ENCODE data around the gene GRID1.
"Not testable (repeated sequence)": the region's sequence is repeated elsewhere in the genome, so short reads cannot be mapped to it uniquely, and the experiment has no call there.

Gene GRID1

DNA sequence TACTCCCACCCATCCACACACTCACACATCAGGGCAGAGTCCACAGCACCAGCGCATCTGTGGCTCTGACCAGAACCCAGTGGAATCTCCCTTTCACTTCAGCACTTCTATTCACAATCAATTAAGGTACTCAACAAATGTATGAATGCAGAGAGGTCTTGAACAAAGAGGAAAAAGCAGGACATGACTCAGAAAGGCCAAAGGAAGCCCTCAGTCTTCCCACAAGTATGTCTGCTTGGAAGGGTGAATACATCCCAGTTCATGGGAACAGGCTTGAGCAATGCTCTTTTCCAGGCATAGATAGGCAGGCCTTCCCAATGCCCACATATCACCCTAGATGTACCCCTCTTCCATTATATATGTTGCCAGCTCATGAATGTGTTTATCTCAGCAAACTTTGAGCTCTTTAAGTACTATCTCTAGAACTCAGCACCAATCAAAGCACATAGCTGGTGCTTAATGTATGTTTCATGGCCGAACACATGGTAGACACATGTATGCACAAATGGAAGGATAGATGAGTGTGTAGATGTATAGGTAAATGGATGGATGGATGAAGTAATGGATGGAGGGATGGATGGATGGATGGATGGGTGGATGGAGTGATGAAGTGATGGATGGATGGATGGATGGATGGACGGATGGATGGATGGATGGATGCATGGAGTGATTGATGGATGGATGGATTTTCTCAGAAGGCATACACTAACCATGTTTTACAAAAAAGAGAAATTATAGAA is 507.6 kb downstream of the GRID1 start:
- DNase-seq = no peak

DNA sequence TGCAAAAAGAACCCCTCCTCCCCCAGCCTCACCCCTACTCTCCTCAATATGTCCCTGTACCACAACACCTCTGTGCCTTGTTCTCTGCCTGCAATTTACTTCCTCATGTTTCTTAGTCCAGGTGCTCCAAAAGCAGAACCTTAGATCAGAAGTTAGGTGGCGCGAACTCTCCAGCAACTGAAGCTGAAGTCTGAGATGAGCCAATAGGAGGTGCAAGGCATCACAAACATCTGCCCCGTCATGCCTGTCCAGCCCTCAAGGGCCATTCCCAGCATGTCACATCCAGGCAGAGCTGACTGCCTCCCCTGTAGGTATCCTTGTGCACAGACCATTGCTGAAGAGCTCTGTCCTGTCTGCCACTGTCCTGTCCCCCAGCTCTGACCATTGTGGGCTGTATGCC is 508.8 kb downstream of the GRID1 start:
- no peak for DNase-seq

DNA sequence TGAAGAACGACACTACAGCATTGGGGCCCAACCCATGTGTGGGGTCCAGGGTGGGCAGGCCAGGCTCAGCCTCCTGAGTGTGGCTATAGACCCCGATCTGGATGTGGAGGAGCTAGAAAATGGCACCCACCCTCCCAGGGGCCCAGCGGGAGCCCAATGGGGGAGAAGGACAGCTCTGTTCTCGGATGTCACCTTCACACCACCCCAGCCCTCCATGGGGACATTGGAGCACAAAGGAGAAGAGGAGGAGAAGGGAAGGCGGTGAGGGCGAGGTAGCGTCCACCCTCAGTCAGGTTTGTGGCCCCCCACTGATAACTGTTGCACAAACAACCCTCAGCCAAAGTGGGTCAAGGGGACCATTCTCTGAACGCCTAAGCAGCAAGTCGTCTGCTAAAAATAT is 509.3 kb downstream of the GRID1 start:
- no peak for DNase-seq

DNA sequence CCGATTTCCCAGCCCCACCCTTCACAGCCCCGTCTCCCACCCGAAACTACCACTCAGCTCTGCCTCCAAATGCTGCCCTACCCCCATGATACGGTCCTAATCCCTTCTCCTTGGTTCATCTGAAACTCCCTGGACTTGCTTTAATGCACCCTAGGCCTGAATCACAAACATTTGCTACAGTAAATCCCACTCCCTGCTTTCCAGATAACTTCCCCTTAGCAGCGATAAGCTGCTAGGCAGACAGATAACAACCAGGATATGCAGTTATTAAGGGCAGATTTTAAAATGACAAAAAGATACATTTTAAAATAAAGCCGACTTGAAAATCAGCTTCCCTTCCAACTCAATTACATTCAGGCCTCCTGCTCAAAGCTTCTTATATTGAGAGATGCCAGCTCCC is 514.7 kb downstream of the GRID1 start:
- DNase-seq = no peak

DNA sequence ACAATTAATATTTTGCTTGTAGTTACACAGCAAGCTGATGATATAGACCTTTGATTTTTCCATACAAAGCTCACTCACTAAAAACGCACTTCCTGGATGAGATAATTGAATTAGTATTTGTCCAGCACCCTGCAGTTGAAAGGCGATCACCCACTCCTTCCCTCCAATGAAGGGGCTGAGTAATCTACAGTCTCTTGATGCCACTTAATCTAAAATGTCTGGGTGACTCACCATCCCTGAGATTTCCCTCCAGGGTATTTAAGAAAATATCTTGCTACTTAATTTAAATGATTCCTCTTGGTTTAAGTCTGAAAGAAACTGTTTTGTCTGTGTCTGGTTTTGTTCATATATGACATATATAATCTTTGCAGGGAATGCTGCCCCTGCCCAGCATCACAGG is 515.3 kb downstream of the GRID1 start:
- DNase-seq = no peak

DNA sequence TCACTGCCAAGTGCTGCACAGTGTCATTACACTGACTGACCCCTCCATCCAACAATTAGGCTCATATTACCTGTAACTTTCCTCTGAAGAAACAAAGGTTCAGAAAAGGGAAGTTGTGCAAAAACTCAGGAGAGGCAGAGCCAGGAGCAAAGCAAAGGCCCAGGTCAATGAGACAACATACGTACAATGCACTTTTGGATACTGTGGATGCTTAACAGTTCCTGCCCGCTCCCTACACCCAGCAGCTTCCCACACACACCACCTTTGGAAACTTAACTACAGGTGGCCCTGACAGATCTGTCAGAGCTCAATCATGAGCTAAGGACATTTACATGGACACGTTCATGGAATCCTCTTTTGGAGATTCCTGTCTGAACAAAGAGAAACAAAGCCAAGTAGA is 515.9 kb downstream of the GRID1 start:
- DNase-seq = no peak

DNA sequence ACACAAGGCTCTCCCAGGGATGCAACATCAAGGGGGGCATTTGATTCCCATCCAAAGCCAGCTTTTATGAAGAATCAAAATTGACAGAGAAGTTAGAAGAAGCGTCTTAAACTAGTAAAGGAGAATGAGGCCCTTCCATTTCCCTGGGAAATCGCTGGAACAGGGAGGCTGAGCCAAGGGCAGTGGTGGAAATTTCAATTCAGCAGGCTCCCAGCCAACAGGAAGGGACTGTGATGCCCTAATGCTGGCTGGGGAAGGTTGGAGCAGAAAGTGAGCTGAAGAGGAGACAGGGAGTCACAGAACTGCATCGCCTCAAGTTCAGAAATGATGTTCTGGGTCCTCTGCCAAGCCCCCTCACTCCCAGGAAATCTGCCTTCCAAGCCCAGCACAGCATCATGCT is 517.3 kb downstream of the GRID1 start:
- DNase-seq = peak in 1 of 14 donors; percentile 8

DNA sequence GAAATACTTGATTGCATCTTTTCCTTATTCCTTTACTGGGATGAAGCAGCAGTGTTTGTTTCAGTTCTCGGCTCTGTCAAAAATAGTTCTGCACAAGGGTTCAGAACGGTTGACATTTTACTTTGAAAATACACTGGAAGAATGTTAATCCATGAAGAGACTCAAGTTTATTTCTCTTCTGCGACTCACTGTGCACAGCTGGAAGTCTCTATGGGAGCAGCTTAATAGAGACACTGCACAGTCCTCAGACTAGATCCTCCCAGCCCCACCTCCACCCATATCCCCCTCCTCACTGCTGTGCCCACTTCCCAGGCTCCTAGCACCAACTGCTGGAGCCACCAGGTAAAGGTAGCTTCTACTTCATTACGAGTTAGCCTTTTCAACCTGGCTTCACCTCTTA is 517.8 kb downstream of the GRID1 start:
- no peak for DNase-seq

DNA sequence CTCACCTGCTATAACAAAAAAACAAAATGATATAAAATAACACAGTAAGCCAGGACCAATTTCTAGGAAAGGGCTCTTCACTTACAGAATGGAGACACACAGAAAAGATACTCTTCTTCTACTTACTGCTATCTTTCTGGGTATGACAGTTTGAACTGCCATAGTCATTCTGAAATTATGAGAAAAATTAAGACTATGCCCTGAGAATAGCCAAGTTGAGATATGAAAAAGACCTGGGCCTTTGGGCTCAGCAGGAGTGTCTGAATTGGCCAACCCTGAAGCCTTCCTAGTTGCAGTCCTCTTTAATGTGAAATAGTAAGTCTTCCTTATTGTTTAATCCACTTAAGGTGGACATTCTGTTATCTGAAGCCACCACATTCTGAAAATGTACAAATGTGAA is 519.5 kb downstream of the GRID1 start:
- no peak for DNase-seq

DNA sequence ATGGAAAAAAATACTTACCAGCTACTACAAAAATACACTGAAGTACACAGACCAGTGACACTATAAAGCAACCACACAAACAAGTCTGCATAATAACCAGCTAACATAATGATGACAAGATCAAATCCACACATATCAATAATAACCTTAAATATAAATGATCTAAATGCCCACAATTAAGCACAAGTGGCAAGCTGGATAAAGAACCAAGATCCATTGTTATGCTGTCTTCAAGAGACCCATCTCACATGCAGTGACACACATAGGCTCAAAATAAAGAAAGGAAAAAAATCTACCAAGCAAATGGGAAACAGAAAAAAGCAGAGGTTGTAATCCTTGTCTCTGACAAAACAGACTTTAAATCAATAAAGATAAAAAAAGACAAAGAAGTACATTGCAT is 527.9 kb downstream of the GRID1 start:
- DNase-seq = not testable (repeated sequence)

DNA sequence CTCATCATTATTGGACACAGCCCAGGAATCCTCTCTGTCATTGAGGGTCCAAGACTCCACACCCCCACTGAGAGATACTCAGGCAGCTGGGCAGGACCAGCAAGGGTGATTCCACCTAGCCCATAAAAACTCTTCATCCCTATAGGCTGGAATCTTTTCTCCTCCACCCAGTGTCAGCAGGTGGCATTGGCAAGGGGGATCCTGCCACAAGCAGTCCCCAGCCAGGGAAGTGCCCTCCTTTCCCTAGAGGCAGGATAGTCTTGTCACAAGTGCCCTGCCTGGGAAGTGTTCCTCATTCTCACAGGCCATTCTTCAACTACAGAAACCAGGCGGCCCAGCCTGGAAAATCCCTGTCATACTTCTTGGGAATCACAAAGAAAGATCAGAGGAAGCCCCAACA is 533.6 kb downstream of the GRID1 start:
- DNase-seq = no peak

DNA sequence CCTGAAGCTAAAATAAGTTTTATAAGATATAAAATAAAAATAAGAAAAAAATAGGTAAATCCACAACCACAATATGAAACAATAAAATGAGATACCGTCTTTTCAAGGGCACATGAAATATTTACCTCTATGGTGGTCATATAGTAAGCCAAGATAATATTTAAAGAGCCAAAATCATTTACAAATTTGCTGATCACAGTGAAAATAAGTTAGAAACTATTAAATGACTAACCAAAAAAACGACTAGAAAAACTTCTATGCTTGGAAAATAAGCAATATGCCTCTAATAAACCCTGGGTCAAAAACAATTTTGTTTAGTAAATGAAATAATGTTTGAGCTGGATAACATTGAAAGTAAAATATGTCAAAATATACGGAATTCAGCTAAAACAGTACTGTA is 535.2 kb downstream of the GRID1 start:
- no peak for DNase-seq

DNA sequence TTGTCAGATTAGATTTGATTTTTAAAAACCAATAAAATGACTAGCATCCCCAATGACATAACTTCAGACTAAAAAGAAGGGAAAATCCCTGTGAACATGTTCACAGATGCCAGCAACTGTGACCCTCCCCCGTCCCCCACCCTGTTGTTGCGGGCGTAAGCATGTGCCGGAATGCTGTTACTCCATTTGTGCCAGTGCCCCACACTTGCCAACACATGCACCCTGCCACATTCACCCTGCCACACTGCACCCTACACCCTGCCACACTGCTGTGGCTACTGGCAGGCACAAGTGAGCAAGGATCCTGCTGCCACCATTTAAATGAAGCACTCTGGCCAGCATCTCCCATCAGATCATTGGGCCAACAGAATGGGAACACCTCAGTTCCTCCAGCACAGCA is 540.2 kb downstream of the GRID1 start:
- DNase-seq = no peak

DNA sequence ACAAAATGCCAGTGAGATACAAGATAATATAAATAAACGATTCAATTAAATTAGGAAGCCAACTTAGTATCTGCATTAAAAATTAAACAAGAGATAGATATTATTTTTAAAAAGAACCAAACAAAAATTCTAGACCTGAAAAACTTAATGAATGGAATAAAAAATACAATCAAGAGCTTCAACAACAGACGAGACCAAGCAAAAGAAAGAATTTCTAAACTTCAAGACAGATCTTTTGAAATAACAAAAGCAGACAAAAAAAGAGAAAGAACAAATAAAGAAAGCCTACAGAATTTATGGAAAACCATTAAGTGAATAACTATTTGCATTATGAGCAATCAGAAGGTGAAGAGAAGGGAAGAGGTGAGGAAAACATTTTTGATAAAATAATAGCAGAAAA is 555.2 kb downstream of the GRID1 start:
- DNase-seq = no peak

DNA sequence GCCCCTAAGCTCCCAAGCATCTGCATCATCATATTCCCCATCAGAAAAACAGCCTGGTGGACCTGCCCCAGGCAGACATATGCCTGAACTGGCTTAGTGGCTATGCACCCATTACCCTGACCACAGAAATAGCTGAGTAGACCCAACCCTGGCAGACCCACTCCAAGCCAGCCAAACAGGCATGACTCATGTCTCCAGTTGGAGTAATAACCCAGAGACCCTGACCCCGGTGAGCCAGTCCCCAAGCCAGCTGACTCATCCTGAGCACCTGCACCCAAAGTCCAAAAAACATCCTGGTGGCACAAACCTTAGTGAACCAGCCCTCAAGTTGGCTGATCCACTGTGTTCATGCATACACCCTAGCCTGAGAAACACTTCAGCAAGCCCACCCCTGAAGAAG is 555.9 kb downstream of the GRID1 start:
- no peak for DNase-seq

DNA sequence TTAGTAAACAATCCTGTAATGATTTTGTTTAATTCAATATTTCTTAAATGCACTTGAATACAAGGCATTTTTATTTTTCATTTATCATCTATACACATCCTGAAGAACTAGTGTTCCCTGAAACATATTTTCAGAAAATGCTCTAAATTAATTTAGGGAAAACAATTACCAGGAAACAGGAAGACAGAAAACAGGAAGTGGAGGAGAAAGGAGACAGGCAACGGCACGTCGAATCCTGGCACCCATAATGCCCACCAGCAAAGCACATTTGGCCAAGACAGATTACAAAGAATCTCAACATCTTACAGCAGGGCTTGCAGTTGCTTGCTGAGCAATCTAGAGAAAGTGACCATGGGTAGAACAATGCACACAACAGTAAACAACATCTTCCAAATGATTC is 571.1 kb downstream of the GRID1 start:
- no peak for DNase-seq

DNA sequence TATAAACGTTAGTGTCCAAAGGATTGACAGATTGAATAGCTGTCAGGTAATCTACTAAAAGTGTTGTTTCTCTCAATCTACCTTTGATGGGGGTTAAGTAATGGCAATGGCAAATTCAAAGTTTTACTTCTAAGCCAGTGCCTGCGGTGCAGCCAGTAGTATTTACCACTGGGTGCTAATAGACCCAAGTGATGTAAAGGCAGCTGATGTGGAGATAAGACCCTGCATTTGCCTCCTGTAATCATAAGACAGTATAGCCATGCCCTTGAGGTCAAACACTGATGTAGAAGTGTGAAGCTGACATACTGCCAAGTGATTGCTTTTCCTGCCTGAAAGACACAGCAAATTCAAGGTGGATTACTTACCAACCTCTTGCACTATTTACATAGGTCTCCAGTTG is 572.0 kb downstream of the GRID1 start:
- DNase-seq = no peak

DNA sequence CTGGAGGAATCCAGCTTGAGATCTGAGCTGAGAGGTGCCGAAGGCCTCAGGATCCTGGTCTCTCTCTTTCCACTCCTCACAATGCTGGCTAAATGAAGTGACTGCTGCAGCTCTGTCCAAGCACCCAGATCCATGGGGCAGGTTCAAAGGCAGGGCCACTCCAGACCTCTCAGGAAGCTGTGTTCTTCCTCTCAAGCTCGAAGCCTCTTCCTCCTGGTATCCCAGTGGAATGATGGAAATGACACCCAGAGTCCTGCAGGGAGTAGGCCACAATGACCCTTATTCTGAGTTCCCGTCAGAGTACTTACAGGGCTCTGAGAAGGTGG is 574.1 kb downstream of the GRID1 start:
- no peak for DNase-seq

DNA sequence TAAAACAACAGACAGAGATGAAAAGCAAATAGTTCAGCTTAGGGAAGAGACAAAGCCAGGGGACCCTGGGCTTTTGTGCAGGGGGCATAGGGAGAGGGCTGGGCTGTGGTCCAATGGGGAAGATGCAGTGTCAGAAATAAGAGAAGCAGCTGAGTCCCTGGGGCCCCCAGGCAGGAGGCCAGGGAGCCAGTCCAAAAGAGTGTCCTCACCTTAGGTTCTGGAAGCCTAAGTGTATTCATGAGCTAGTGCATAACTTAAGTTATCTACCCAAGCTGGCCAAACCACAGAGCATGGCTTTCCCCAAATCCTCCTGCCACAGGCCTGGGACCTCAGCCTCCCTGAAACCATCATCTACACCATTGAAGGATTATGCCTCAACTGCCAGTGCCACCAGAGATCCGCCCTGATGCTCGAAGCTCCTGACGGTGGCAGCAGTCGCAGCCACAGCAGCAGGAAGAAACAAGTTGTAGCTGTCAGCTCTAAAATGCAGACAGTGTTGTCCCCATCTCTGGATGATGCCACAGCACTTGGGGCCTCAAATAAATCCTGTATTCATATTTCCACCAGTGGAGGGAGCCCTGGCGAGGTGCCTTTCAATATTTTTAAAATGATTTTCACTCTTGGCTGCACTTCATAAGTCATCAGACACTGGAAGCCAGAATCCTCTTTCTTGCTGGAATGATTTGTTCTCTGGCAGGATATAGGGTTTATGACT is 574.6 kb downstream of the GRID1 start:
- DNase-seq = no peak

DNA sequence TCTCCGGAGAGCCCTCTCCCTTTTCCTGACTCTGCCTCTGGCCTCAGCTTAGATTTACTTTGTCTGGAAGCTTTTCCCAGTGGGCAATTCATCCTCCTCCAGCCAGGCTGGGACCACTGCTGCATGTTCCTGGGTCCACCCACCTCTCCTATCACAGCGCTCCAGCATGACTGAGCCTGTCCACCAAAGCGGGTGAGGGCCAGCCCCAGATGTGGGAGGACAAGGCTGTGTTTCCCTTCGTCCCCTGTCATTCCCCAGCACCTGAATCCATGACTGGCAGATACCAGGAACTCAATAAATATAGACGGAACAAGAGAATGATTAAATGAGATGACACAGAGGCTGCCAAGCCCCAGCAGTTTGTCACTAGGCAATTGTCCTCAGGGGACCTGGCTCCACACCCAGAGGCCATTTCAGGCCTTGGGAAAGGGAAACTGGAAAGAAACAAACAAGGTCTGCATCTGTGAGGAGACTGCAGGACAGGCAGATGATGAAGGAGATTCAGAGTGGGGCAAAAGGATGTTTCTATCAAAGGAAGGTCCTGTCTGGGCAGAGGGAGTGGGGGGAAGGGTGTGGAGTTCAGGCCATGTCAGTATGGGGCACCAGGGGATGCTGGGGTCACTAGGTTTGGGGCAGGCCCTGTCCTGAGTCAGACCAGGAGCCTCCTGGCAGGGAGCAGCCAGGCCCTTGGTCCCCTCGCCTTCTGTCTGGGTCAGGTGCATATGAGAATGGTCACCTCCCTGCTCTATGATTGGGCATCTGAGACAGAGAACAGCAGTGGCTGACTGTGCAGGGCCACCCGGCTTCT is 576.4 kb downstream of the GRID1 start:
- DNase-seq = peak in 1 of 14 donors; percentile 39

DNA sequence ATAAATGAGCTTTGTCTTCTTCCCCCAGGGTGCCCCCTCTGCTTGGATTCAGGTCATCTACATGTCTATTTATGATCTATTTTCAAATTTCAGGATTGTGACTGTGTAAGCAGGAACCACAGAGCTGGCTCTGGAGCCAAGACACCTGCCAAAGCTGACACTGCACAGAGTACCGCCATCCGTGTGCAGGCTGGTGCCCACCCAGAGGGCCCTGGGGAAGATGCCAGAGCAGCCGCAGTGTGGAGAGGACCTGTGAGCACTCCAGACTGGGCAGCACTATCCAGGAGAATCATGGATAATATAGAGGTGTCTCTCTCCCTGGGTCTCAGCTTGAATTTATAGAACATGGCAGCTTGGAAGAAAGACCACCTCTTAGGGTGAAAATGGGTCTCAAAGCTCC is 577.5 kb downstream of the GRID1 start:
- no peak for DNase-seq

DNA sequence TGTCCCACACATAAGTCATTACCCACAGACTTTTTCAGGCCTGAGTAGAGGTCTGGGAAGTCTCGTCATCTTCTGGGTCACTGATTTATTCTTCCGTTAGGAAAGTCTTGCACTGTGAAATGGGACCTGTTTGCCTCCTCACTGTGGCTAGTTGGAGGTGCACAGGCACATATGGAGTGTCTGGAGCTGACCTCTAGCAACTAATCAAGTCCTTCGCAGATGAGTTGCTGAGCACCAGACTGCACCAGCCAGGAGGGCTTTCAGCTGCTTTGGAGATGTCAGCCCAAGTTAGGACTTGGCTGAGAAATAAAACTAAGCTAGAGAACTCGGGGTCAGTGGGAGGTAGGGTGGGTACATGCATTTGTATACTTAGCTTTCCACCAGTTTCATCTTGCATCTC is 578.0 kb downstream of the GRID1 start:
- peak in 1 of 14 donors; percentile 7 for DNase-seq

DNA sequence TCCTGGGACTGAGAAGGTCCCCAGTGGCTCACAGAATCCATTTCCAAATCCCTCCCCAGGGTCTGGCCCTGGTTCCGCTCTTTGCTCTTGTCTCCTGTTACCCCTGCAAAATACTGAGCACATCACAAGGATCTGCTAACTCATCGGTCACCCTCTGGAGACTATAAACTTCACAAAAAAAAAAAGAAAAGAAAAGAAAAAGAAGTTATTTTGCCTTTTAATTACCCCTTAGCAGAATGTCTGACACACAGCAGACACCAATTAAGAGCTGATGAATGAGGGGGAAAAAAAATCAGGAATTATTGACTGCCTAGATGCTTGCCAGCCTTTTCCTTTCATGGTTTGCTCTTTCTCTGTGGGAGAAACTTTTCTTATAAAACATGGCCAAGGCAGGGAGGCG is 578.7 kb downstream of the GRID1 start:
- no peak for DNase-seq

DNA sequence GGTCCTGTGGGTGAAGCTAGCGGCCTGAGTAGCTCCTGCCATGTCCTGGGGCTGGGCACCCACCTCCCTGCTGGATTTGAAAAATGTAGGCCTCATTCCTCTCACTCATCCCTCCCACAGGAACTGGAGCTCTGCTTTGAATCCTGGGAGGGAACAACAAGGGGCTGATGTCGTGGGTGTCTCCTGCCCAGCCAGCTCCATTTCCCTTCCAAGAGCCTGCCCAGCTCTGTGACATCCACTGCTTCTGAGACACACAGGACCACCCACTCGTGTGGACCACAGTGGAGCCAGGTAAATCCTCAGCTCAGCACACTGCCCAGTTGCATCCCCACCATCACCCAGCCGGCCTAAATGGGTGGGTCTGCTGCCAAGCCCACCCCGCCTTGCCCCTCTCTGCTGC is 579.2 kb downstream of the GRID1 start:
- DNase-seq = peak in 1 of 14 donors; percentile 16
